GM12891 (cell line): ENCODE data around the gene PLEKHS1.

Experiments
- DNase-seq: peaks from one replicate; pipeline ENCODE4 v3.0.0; 2011; ENCODE audit warnings: low spot score; ENCODE audit not compliant: insufficient read length
- FAIRE-seq: peaks from 2 replicates; lab custom pipeline; 2011; peaks lifted over from hg19 to GRCh38; lab: Jason Lieb, UNC
- PAX5 ChIP-seq: IDR thresholded peaks from 2 replicates; pipeline ENCODE4 v1.6.1; 2011; ENCODE audit warnings: low read length, moderate library complexity, mild to moderate bottlenecking; ENCODE audit not compliant: insufficient read depth, severe bottlenecking
- POLR2A ChIP-seq: IDR thresholded peaks from 2 replicates; pipeline ENCODE4 v1.6.1; 2011; ENCODE audit warnings: low read depth, low read length, control low read depth
- POLR2AphosphoS5 ChIP-seq: IDR thresholded peaks from 2 replicates; pipeline ENCODE4 v1.6.1; 2011; ENCODE audit warnings: low read depth, low read length, control low read depth
- POU2F2 ChIP-seq: IDR thresholded peaks from 2 replicates; pipeline ENCODE4 v1.6.1; 2011; ENCODE audit warnings: low read depth, mild to moderate bottlenecking, control low read depth, low read length, moderate library complexity
- SPI1 ChIP-seq: IDR thresholded peaks from 2 replicates; pipeline ENCODE4 v1.6.1; 2011; ENCODE audit warnings: low read depth, low read length, control low read depth
- TAF1 ChIP-seq: IDR thresholded peaks from 2 replicates; pipeline ENCODE4 v1.6.1; 2011; ENCODE audit warnings: low read depth, low read length, control low read depth

PLEKHS1 gene

GRCh38 chr10:113713640-113713982, 37.9 kb upstream of the PLEKHS1 start:
- TF ChIP-seq SPI1 (no peak), POLR2A (no peak), POU2F2 (no peak), PAX5 (no peak), TAF1 (no peak), POLR2AphosphoS5 (no peak)
- no peak for FAIRE-seq
- no peak for DNase-seq

GRCh38 chr10:113716109-113716910, 35.2 kb upstream of the PLEKHS1 start:
- FAIRE-seq (no peak), DNase-seq (no peak)
- no peak for TF ChIP-seq POLR2AphosphoS5
- no peak for TF ChIP-seq SPI1
- TF ChIP-seq TAF1, result no peak
- no peak for TF ChIP-seq POU2F2

- TF ChIP-seq POU2F2 (no peak), SPI1 (no peak), POLR2AphosphoS5 (no peak), PAX5 (no peak), POLR2A (no peak), TAF1 (no peak)
- no peak for DNase-seq
Measured at GRCh38 chr10:113718969-113719822, 32.3 kb upstream of the PLEKHS1 start.

GRCh38 chr10:113720386-113720785, 31.1 kb upstream of the PLEKHS1 start:
- no peak for DNase-seq
- FAIRE-seq, result no peak
- TF ChIP-seq TAF1 (no peak), POLR2A (no peak)

More at GRCh38 chr10:113718969-113719822, 32.3 kb upstream of the PLEKHS1 start:
- no peak for FAIRE-seq

- DNase-seq (no peak), FAIRE-seq (no peak)
- TF ChIP-seq POLR2AphosphoS5, result no peak
- no peak for TF ChIP-seq POLR2A
- no peak for TF ChIP-seq POU2F2
- TF ChIP-seq PAX5, result no peak
- no peak for TF ChIP-seq SPI1
- no peak for TF ChIP-seq TAF1
Measured at GRCh38 chr10:113732160-113732881, 19.2 kb upstream of the PLEKHS1 start.

- FAIRE-seq, result no peak
Measured at GRCh38 chr10:113732966-113733365, 18.5 kb upstream of the PLEKHS1 start.

GRCh38 chr10:113733635-113734034, 17.8 kb upstream of the PLEKHS1 start:
- no peak for DNase-seq
- FAIRE-seq, result no peak
- TF ChIP-seq POLR2AphosphoS5 (no peak), POU2F2 (no peak), TAF1 (no peak), POLR2A (no peak), PAX5 (no peak), SPI1 (no peak)

More at GRCh38 chr10:113732966-113733365, 18.5 kb upstream of the PLEKHS1 start:
- DNase-seq, result no peak
- TF ChIP-seq POLR2A (no peak), TAF1 (no peak), POLR2AphosphoS5 (no peak), POU2F2 (no peak), SPI1 (no peak), PAX5 (no peak)

GRCh38 chr10:113735913-113736312, 15.6 kb upstream of the PLEKHS1 start:
- TF ChIP-seq POLR2A, result no peak
- no peak for TF ChIP-seq SPI1
- no peak for TF ChIP-seq POU2F2
- no peak for TF ChIP-seq POLR2AphosphoS5
- TF ChIP-seq TAF1, result no peak
- no peak for TF ChIP-seq PAX5
- FAIRE-seq (no peak), DNase-seq (no peak)

GRCh38 chr10:113736576-113736975, 14.9 kb upstream of the PLEKHS1 start:
- TF ChIP-seq SPI1 (no peak), POU2F2 (no peak), POLR2AphosphoS5 (no peak), PAX5 (no peak), TAF1 (no peak), POLR2A (no peak)
- DNase-seq (no peak), FAIRE-seq (no peak)
